HG02870 (cell line): ENCODE measurements around the gene YPEL1.
"Not testable (repeated sequence)": the region's sequence is repeated elsewhere in the genome, so short reads cannot be mapped to it uniquely, and the experiment has no call there.

Experiments used
- ATAC-seq: cut with Tn5 transposase; IDR thresholded peaks from one replicate; pipeline ENCODE4 v1.9.1; 2021; ENCODE audit warnings: mild to moderate bottlenecking, moderate library complexity; ENCODE audit not compliant: unreplicated experiment

Gene YPEL1

GRCh38 chr22:21686193-21686608 is 49.4 kb downstream of the YPEL1 start:
- ATAC-seq = no peak

DNA sequence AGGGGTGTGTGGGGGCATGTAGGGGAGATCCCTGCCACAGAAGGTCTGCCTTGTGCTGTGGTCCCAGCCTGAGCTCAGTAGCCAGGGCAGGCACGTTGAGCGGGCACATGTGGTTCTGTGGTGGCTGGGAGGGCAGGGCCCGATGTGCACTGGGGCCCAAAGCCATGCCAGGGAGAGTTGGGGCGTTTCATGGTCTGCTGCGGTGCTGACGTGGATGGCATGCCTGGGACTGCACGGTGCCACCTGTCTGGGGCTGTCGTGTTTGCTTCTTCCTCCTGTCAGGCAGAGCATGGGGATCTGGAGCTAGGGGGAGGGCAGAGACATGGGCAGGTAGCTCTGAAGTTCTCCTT is 50.5 kb downstream of the YPEL1 start:
- no peak for ATAC-seq

DNA sequence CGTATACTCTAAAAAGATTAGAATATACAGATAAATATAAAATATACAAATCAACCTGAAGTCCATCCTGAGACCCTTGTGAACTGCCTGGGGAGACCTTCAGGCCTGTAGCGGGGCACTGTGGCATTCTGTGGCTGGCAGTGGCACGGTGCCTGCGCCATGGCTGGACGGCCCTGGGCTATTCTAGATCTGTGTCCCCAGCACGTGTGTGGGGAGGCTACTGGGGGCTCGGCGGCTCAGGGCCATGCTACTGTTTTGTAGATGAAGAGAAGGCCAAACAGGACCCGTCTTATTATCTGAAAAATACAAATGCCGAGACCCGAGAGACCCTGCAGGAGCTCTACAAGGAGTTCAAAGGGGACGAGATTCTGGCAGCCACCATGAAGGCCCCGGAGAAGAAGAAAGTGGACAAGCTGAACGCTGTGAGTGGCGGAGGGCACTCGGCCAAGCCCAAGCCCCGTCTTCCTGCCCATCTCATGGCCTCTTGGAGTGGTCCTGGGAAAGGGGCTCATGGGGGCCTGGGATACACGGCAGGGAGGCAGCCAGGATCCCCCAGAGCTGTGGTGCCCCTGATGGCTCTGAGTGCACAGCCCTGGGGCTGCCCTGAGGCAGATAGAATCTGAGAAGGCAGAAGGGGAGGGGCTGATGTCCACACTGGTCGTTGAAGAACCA is 51.0 kb downstream of the YPEL1 start:
- ATAC-seq = no peak

GRCh38 chr22:21683401-21683811 is 52.2 kb downstream of the YPEL1 start:
- no peak for ATAC-seq

DNA sequence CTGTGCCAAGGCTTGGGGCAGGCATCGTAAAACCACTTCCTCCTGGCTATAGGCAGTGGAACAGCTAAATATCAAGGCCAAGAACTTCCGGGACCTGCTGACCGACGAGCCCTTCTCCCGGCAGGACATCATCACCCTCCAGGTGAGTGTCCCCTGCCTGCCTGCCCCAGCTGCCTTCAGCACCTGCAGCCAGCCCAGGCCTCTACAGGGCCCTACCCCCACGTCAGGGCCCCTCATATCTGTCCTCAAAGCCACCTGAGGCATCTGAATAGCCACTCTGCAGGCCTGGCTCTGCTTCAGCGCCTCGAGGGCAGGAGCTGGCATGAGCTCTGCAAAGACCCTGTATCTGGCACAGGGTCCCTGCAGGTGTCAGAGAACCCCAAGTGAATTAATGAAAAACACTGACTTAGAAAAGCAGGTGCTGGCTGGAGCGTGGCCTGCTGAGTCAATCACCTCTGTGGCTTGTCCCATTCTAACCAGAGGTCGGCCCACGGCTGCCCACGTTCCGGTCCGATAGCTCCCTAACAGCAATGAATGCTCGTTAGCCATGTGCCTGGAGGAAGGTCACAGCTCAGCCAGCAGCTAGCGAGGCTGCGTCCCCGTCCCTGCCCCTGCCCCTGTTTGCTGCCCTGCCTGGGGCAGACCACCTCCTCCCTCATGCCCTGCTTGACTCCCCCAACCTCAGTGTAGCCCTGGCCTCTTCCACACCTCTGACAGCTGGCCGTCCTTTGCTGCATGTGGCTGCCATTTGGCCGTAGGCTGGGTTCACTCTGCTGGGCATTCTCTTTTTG is 53.0 kb downstream of the YPEL1 start:
- no peak for ATAC-seq

- ATAC-seq = no peak
Measured at GRCh38 chr22:21681566-21682370, 53.8 kb downstream of the YPEL1 start.

DNA sequence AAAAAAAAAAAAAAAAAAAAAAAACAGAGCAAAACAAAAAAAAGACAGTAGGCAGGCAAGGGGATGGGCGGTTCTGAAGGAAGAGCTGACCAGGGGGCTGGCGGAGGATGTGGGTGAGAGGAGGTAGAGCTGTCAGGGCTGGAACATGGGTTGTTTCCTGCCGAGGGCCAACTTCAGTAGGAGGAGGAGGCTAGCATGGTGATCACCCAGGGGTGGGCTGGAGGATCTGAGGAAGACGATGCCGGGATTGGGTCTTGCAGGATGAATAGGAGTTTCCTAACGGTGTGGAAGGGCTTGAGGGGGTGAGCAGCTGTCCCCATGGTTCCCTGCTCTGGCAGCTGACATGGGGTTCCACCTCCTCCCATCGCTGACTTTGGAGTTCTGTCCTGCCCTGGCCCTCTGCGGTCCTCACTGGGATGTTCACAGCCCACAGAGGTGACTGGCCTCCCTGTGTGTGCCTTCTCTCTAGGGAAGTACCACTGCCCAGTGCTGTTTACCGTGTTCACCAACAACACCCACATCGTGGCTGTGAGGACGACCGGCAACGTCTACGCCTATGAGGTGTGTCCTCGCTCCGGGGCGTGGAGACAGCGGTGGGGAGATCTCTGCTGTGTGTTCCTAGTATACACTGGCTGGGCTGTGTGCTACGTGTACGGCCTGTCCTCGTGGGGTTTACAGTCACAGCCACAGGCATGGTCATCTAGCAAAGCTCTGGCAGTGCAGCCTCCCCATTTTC is 54.6 kb downstream of the YPEL1 start:
- no peak for ATAC-seq

GRCh38 chr22:21679383-21679782 is 56.2 kb downstream of the YPEL1 start:
- no peak for ATAC-seq

DNA sequence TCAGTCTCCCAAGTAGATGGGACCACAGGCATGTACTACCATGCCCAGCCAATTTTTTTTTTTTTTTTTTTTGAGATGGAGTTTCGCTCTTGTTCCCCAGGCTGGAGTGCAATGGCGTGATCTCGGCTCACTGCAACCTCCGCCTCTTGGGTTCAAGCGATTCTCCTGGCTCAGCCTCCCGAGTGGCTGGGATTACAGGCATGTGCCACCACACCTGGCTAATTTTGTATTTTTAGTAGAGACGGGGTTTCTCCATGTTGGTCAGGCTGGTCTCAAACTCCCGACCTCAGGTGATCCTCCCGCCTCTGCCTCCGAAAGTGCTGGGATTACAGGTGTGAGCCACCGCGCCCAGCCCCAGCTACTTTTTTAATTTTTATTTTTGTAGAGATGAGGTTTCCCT is 56.8 kb downstream of the YPEL1 start:
- ATAC-seq = not testable (repeated sequence)

DNA sequence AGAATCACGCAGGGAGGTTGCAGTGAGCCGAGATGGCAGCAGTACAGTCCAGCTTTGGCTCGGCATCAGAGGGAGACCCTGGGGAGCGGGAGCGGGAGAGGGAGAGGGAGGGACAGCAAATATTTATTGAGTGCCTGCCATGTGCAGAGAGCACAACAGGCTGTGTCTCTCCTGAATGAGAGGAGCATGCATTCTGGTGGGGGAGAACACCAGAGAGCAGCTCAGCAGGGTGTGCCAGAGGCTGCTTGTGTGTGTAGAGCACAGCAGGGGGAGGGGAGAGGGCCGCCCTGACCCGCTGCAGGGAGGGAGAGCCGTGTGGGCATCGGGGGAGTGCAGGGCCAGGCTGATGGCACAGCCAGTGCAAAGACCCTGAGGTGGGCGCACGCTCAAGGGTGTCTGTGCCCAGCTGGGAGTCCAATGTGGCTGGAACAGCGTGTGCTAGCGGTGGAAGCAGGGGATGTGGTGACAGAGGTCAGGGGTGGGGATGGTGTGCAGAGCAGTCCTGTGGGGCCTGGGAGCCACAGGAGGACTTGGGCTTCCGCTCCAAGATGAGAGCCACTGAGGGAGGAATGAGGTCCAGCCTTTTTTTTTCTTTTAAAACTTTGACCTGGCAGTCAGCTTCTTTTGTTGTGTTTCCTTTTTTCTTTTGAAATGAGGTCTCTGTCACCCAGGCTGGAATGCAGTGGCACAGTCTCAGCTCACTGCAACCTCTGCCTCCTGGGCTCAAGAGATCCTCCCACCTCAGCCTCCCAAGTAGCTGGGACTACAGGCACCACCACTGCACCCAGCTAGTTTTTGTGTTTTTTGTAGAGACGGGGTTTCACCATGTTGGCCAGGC is 57.8 kb downstream of the YPEL1 start:
- ATAC-seq = no peak

- no peak for ATAC-seq
Measured at GRCh38 chr22:21674638-21675245, 60.9 kb downstream of the YPEL1 start.

DNA sequence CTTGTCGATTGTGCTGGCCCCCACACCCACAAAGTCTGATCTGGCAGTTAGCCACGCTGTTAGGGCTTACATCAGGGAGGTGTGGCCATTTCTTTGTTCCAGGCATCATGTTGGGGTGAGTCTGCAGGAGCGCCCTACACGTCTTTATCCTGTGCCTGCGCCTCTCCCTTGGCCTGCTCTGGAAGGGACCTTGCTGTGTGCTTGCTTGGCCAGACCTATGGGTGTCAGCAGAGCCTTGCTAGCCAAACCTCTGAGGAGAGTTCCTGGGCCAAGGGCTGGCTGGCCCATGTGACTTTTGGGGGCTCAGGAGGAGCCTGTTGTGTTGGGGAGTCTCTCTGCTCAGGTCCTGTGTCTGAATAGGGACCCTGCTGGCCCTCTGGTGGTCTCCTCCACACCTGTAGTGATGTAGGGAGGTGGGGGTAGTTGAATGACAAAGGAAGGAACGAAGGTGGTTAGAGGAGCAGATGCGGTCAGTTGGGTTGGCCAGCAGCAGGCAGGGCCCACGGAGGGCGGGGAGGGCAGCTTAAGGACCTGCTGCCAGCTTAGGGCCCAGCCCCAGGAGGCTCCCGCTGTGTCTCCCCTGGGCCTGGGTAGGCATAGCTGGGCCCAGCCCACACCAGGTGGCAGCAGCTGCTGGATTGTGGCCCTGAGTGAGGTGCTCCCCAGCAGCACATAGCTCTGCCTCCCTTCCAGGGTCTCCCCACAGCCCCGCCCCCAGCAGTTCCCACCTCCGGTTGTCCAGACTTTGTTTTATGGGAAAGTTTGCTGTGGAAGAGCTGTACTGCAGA is 61.9 kb downstream of the YPEL1 start:
- ATAC-seq = no peak

GRCh38 chr22:21672107-21672629 is 63.4 kb downstream of the YPEL1 start:
- no peak for ATAC-seq

DNA sequence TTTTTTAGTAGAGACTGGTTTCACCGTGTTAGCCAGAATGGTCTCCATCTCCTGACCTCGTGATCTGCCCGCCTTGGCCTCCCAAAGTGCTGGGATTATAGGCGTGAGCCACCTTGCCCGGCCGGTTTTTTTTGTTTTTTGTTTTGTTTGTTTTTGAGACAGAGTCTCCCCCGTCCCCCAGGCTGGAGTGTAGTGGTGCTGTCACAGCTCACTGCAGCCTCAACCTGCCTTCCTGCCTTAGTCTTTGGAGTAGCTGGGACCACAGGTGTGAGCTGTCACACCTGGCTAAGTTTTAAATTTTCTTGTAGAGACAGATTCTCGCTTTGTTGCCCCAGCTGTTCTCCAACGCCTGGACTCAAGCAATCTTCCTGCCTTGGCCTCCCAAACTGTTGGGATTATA is 66.6 kb downstream of the YPEL1 start:
- ATAC-seq = no peak

GRCh38 chr22:21666786-21667185 is 68.8 kb downstream of the YPEL1 start:
- ATAC-seq = no peak

DNA sequence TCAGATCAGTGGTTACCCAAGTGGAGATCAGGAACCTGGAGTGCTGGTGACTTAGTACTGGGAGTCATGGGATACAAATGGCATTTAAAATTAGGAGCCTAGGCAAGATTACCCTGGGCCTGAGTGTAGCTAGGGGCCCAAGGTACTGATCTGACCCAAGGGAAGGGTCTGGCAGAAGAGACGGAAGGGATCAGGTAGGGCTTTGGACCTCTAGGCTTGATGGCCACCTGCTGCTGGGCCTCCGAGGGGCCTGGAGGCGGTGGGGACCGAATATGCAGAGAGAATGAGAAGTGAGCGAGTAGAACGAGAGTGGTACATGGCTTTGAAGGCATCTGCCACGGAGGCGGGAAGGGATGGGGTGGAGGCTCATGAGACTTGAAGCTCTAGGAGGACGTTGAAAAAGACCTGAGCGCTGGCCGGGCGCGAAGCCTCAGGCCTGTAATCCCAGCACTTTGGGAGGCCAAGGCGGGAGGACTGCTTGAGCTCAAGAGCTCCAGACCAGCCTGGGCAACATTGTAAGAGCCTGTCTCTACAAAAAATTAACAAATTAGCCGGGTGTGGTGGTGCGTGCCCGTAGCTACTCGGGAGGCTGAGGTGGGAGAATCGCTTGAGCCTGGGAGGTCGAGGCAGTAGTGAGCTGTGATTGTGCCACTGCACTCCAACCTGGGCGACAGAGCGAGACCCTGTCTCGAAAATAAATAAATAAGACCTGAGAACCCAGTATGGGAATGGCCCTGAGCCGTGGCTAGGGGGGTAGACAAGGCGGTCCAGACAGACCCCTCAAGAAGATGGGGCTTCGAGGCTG is 70.3 kb downstream of the YPEL1 start:
- no peak for ATAC-seq

GRCh38 chr22:21663738-21664137 is 71.9 kb downstream of the YPEL1 start:
- no peak for ATAC-seq

DNA sequence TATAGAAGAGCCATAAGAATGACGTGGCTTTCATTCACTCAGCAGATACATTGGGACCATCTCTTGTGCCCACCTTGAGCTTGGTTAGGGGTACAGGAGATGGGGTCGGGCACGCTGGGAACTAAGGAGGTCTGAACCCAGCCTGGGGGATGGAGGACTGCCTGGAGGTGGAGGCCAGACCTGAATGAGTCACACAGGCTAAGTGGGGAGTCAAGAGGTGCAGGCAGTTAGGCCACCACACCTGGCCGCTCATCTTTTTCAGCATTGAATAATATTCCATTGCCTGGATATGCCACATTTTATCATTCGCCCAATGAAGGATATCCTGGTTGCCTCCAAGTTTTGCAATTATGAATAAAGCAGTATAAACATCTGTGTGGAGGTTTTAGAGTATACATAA is 73.6 kb downstream of the YPEL1 start:
- ATAC-seq = no peak
